K562 treated with DMSO at 1 percent for 48 hours (cell line): ENCODE measurements around the gene NME1. TPM values are rescaled to one million over a fixed set of nuclear protein-coding genes. Genes with fewer than 3 reads are reported as not detected.

Experiments
- total RNA-seq: library from RNA; unstranded; fragments of 300-600 nt; gene quantifications from 2 replicates; pipeline ENCODE4 v1.2.3, GENCODE V29; 2022; ENCODE audit warnings: low replicate concordance; ENCODE audit errors: extremely low read depth

NME1 gene
- total RNA-seq = not detected in 2 replicates

GRCh38 chr17:51153210-51154072, at the start of gene NME1:
NME1 (plus strand) TSS chr17:51153559; CDS start chr17:51155655, 2,096 bp downstream.

GRCh38 chr17:51120739-51121619, 32.4 kb upstream of the NME1 start, which contains the start of gene SPAG9:
SPAG9 (minus strand) TSS chr17:51120868; CDS start chr17:51120656, 212 bp downstream.

GRCh38 chr17:51166198-51166986, 13.0 kb downstream of the NME1 start, which contains the start of gene NME2:
NME2 (plus strand) TSS chr17:51166411; CDS start chr17:51166831, 420 bp downstream.

Other genes with a start within 250 kb of the NME1 start
- gene SPAG9, start 32.7 kb upstream of the NME1 start, total RNA-seq = not detected in 2 replicates
- gene NME2, start 12.9 kb downstream of the NME1 start, total RNA-seq = not detected in 2 replicates
- not detected in 2 replicates for gene MBTD1, start 106.5 kb downstream of the NME1 start, total RNA-seq
- gene UTP18, start 107.0 kb downstream of the NME1 start, total RNA-seq = not detected in 2 replicates